ENCODE measurements around the gene SOX5.

- TF ChIP-seq CTCF (IDR thresholded peaks at IDR 0.05) (no peak), POLR2A (IDR thresholded peaks at IDR 0.05) (no peak), POLR2AphosphoS5 (IDR thresholded peaks at IDR 0.05; ENCODE audit: insufficient read depth in 1 of 2, low read depth in 1 of 2) (no peak)
These were observed 174.3 kb downstream of the SOX5 start for GRCh38 chr12:23775208-23775607.

All from vagina (tissue), 2 donors.